Esophagus squamous epithelium (tissue), 5 donors: ENCODE results near the gene GLG1. TPM values are rescaled to one million over a fixed set of nuclear protein-coding genes. Genes with fewer than 3 reads are reported as not detected.

Source experiments
- DNase-seq: peaks from one replicate; lab custom pipeline; 2025; lab: John Stamatoyannopoulos, UW
- H3K27ac ChIP-seq, 4 donors: fragments of 200-600 bp; sonication (generic); one replicate each; pipeline ENCODE4 v1.5.1; 2016 to 2019; ENCODE audit warnings: mild to moderate bottlenecking in 1 of 4
- H3K27me3 ChIP-seq, 4 donors: fragments of 200-600 bp; sonication (generic); 1 replicate in 3 of 4; 2 replicates in 1 of 4; pipeline versions ENCODE4 v1.5.1 to v1.6.0; 2017 to 2021; ENCODE audit warnings: antibody characterized with exemption in 1 of 4
- H3K36me3 ChIP-seq, 3 donors: fragments of 200-600 bp; sonication (generic); one replicate each; pipeline ENCODE4 v1.5.1; 2016 to 2019
- H3K4me1 ChIP-seq, 3 donors: fragments of 200-600 bp; sonication (generic); one replicate each; pipeline ENCODE4 v1.5.1; 2017 to 2019
- H3K4me3 ChIP-seq, 4 donors: fragments of 200-600 bp; sonication (generic); 1 replicate in 3 of 4; 2 replicates in 1 of 4; pipeline ENCODE4 v1.5.1; 2016 to 2019; ENCODE audit warnings: mild to moderate bottlenecking in 2 of 4, moderate library complexity in 1 of 4
- H3K9me3 ChIP-seq, 3 donors: fragments of 200-600 bp; sonication (generic); one replicate each; pipeline ENCODE4 v1.5.1; 2016 to 2019
- CTCF ChIP-seq, 6 experiments: fragments of 450-650 bp in 4 of 6; fragments of 200-600 bp in 2 of 6; sonication (generic) in 2 of 6; IDR thresholded peaks; one replicate each; pipeline ENCODE4 v1.5.1; 2016 to 2019; ENCODE audit warnings: antibody characterized with exemption in 6 of 6, mild to moderate bottlenecking in 4 of 6, moderate library complexity in 4 of 6
- POLR2A ChIP-seq, 4 donors: fragments of 450-650 bp; IDR thresholded peaks; one replicate each; pipeline ENCODE4 v1.6.1; 2017; ENCODE audit warnings: antibody characterized with exemption in 4 of 4, mild to moderate bottlenecking in 4 of 4, moderate library complexity in 3 of 4
- WGBS, 2 donors: methylation state at CpG; one replicate each; pipeline ENCODE4 v1.1.5; 2018; 5-methylcytosine and 5-hydroxymethylcytosine counted together
- intact Hi-C: fragments of 100-400 bp; cut with DNase I; formaldehyde crosslinking; loops from one replicate; pipeline ENCODE4 v1.15.0; 2022
- total RNA-seq, 4 donors: library from RNA; depleted of rRNA; stranded (reverse); fragments of >200 nt; gene quantifications; one replicate each; pipeline ENCODE4 v1.1.0, GENCODE V29; 2016
- donor health status: DM: yes; HTN: yes; CAD: no.

The GLG1 gene
- total RNA-seq, 4 donors from 2014 or later, result 59.2 to 71.9 (median 60.8) TPM

- WGBS, 2 donors, result 23 to 43% methylated on average over 1 of the region's 1 CpG
- intact Hi-C loops, result no loop called here
- Histone ChIP-seq H3K4me1 (peaks cover 0 to 38% (median 4%) of the 10 kb centered on the region in 3 donors), H3K9me3 (no peaks in the 10 kb centered on the region), H3K27ac (peak overlapping the region in 2 of 4 donors; percentile 6 to 8), H3K27me3 (no peaks in the 10 kb centered on the region), H3K4me3 (no peak overlapping the region), H3K36me3 (peaks cover 0 to 70% (median 4%) of the 10 kb centered on the region in 3 donors)
- TF ChIP-seq CTCF (IDR thresholded peaks at IDR 0.05) (no peak), POLR2A (IDR thresholded peaks at IDR 0.05) (no peak)
- DNase-seq, result no peak
These were observed 121.0 kb downstream of the GLG1 start for GRCh38 chr16:74485916-74486315.

- H3K4me3 ChIP-seq, result no peak overlapping the region
- peak overlapping the region in 2 of 4 donors; percentile 28 to 65 for H3K27ac ChIP-seq
- no peak for DNase-seq
- no peaks in the 10 kb centered on the region for H3K9me3 ChIP-seq
- 25 to 62% methylated on average over 8 to 10 of the region's 12 CpGs for WGBS, 2 donors
- H3K36me3 ChIP-seq, result peaks cover 0 to 80% (median 4%) of the 10 kb centered on the region in 3 donors
- H3K4me1 ChIP-seq, result peaks cover 5 to 29% (median 7%) of the 10 kb centered on the region in 3 donors
- H3K27me3 ChIP-seq, result no peaks in the 10 kb centered on the region
- TF ChIP-seq CTCF (IDR thresholded peaks at IDR 0.05) (no peak), POLR2A (IDR thresholded peaks at IDR 0.05) (no peak)
- intact Hi-C loops, result no loop called here
These were observed 126.5 kb downstream of the GLG1 start for GRCh38 chr16:74480150-74481029.

DNA sequence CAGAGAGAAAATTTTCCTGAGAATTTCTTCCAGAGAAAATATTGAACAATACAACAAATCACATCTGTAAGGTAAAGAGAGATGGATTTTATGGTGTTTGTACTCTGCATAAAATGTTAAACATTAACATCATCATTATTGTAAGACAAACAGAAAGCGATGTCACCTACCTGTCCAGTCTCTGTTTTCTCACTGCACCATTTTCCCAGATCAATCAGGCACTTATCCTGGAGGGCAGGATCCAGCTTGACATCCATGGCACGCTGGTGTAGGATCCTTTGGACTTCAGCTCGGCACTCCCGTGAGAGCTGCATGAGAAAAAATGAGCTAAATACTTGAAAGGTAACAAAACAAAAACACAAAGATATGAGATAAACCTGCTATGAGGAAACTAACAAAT, 129.7 kb downstream of the GLG1 start:
- Histone ChIP-seq H3K27me3 (no peaks in the 10 kb centered on the region), H3K36me3 (peaks cover 0 to 80% (median 7%) of the 10 kb centered on the region in 3 donors), H3K27ac (no peak overlapping the region), H3K4me3 (no peak overlapping the region), H3K4me1 (peaks cover 5 to 27% (median 7%) of the 10 kb centered on the region in 3 donors), H3K9me3 (no peaks in the 10 kb centered on the region)
- WGBS, 2 donors, result 84 to 87% methylated on average over 4 of the region's 4 CpGs
- DNase-seq, result no peak
- TF ChIP-seq POLR2A (IDR thresholded peaks at IDR 0.05) (no peak), CTCF (IDR thresholded peaks at IDR 0.05) (no peak)
- intact Hi-C loops, result no loop called here

DNA sequence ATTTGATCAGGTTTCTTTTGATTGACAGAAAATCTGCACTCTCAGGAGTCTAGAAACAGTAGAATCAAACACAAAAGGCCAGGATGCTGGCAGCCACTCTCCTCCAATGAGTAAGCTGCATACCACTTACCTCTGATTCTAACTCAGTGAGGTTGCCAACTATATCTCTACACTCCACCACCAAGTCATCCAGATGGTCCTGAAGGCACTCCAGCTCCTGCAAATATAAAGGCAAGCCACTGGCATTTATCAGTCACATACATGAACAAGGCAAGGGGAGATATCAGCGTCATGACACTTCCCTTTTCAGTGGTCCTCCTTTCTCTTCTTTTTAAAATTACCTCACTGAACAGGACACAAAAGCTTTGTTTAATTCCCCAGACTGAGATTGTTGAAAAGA, 132.5 kb downstream of the GLG1 start:
- TF ChIP-seq CTCF (IDR thresholded peaks at IDR 0.05) (no peak), POLR2A (IDR thresholded peaks at IDR 0.05) (no peak)
- DNase-seq, result no peak
- Histone ChIP-seq H3K27me3 (no peaks in the 10 kb centered on the region), H3K4me3 (no peak overlapping the region), H3K4me1 (peaks cover 0 to 15% (median 2%) of the 10 kb centered on the region in 3 donors), H3K27ac (no peak overlapping the region), H3K9me3 (no peaks in the 10 kb centered on the region), H3K36me3 (peaks cover 3 to 97% (median 14%) of the 10 kb centered on the region in 3 donors)
- 78 to 100% methylated on average over 1 of the region's 1 CpG for WGBS, 2 donors
- intact Hi-C loops, result no loop called here

DNA sequence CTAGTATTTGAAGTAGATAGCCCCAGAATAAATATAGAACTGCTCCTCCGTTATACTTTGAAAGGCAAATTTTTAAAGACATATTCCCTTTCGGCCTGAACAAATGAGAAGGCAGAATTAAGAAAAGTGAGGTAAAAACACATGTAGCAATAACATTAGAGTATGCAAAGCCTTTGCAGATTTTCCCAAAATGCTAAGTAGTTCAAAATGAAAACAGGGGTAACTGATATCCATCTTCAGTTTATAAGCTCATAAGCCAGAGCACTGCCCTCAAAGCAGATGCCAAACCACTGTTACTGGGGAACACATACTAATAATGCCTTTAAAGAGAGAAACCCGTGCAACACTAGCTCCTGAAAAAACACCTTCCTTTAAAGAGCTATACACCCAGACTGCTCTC, 134.4 kb downstream of the GLG1 start:
- Histone ChIP-seq H3K27ac (no peak overlapping the region), H3K9me3 (no peaks in the 10 kb centered on the region), H3K27me3 (no peaks in the 10 kb centered on the region), H3K4me1 (peaks cover 0 to 11% (median 0%) of the 10 kb centered on the region in 3 donors), H3K36me3 (peaks cover 3 to 100% (median 21%) of the 10 kb centered on the region in 3 donors), H3K4me3 (no peak overlapping the region)
- TF ChIP-seq POLR2A (IDR thresholded peaks at IDR 0.05) (no peak), CTCF (IDR thresholded peaks at IDR 0.05) (no peak)
- WGBS, 2 donors, result 69 to 80% methylated on average over 3 of the region's 3 CpGs
- intact Hi-C loops, result no loop called here
- no peak for DNase-seq
